GM21723 (cell line): ENCODE data around the gene TRIM42.

ENCODE experiments used
- ATAC-seq: cut with Tn5 transposase; IDR thresholded peaks from one replicate; pipeline ENCODE4 v1.9.1; 2021; ENCODE audit warnings: mild to moderate bottlenecking, moderate library complexity; ENCODE audit not compliant: unreplicated experiment

TRIM42 gene

GRCh38 chr3:140709751-140710150, 31.9 kb downstream of the TRIM42 start:
- no peak for ATAC-seq

GRCh38 chr3:140710711-140711389, 33.0 kb downstream of the TRIM42 start:
- no peak for ATAC-seq

GRCh38 chr3:140711390-140712035, 33.6 kb downstream of the TRIM42 start:
- no peak for ATAC-seq

GRCh38 chr3:140712301-140712700, 34.4 kb downstream of the TRIM42 start:
- no peak for ATAC-seq

GRCh38 chr3:140715035-140715434, 37.2 kb downstream of the TRIM42 start:
- ATAC-seq, result no peak

- ATAC-seq, result no peak
Observed at GRCh38 chr3:140717921-140718320, 40.1 kb downstream of the TRIM42 start.

GRCh38 chr3:140719841-140720614, 42.2 kb downstream of the TRIM42 start:
- ATAC-seq, result no peak

GRCh38 chr3:140723576-140723975, 45.7 kb downstream of the TRIM42 start:
- no peak for ATAC-seq

GRCh38 chr3:140724856-140725812, 47.3 kb downstream of the TRIM42 start:
- peak; percentile 66 for ATAC-seq

GRCh38 chr3:140726066-140726465, 48.2 kb downstream of the TRIM42 start:
- no peak for ATAC-seq

- no peak for ATAC-seq
Observed at GRCh38 chr3:140727886-140728285, 50.0 kb downstream of the TRIM42 start.

GRCh38 chr3:140731440-140732119, 53.7 kb downstream of the TRIM42 start:
- ATAC-seq, result peak; percentile 70

- no peak for ATAC-seq
Observed at GRCh38 chr3:140733623-140734022, 55.8 kb downstream of the TRIM42 start.

- no peak for ATAC-seq
Observed at GRCh38 chr3:140736863-140737460, 59.1 kb downstream of the TRIM42 start.

GRCh38 chr3:140742116-140742515, 64.3 kb downstream of the TRIM42 start:
- ATAC-seq, result no peak

- ATAC-seq, result no peak
Observed at GRCh38 chr3:140748171-140748570, 70.3 kb downstream of the TRIM42 start.

GRCh38 chr3:140748903-140749302, 71.0 kb downstream of the TRIM42 start:
- ATAC-seq, result no peak
